GM23248 (cell line): ENCODE data around the gene INPP5A.

Experiments
- EZH2 ChIP-seq: fragments of 200-600 bp; sonication (generic); IDR thresholded peaks from 2 replicates; pipeline ENCODE4 v1.6.1; 2018; ENCODE audit warnings: antibody characterized with exemption, mild to moderate bottlenecking; ENCODE audit not compliant: insufficient read depth, poor library complexity, severe bottlenecking
- EZH2phosphoT487 ChIP-seq: fragments of 200-600 bp; sonication (generic); IDR thresholded peaks from 2 replicates; pipeline ENCODE4 v1.6.1; 2018; ENCODE audit warnings: antibody characterized with exemption, moderate library complexity, mild to moderate bottlenecking, low read depth; ENCODE audit not compliant: insufficient read depth

GRCh38 chr10:132789659-132790148 lies 252.1 kb downstream of the INPP5A start:
- no peak for TF ChIP-seq EZH2
- TF ChIP-seq EZH2phosphoT487, result no peak
